DND-41 (cell line): ENCODE results near the gene MEN1.
A peak's percentile ranks its signal among the peaks of the same experiment; 100 is the strongest.

Experiments used
- ATAC-seq: fragments of 200-7000 bp; cut with Tn5 transposase; 3 replicates; pipeline ENCODE4 v1.9.1; 2021; ENCODE audit warnings: low read depth; ENCODE audit not compliant: insufficient read depth
- DNase-seq: peaks from one replicate; pipeline ENCODE4 v3.0.0-alpha.2; 2020
- H2AFZ ChIP-seq: 2 replicates; pipeline ENCODE4 v1.6.0; 2012; ENCODE audit warnings: low read depth, low read length
- H3K27ac ChIP-seq: 2 replicates; pipeline ENCODE4 v1.5.1; 2012; ENCODE audit warnings: low read length, inconsistent platforms
- H3K27me3 ChIP-seq: fragments of 200-600 bp; sonication (generic); 2 replicates; pipeline ENCODE4 v1.6.0; 2012; ENCODE audit warnings: low read length, mild to moderate bottlenecking, inconsistent platforms; ENCODE audit not compliant: insufficient read depth, poor library complexity
- H3K36me3 ChIP-seq: 2 replicates; pipeline ENCODE4 v1.5.1; 2012; ENCODE audit warnings: low read length, inconsistent platforms; ENCODE audit not compliant: insufficient read depth
- H3K4me1 ChIP-seq: 2 replicates; pipeline ENCODE4 v1.5.1; 2012; ENCODE audit warnings: mild to moderate bottlenecking, low read length; ENCODE audit not compliant: insufficient read depth
- H3K4me2 ChIP-seq: 2 replicates; pipeline ENCODE4 v1.6.0; 2012; ENCODE audit warnings: mild to moderate bottlenecking, moderate library complexity, low read length, inconsistent platforms; ENCODE audit not compliant: insufficient read depth
- H3K4me3 ChIP-seq, 2 experiments: fragments of 200-600 bp in 1 of 2; shearing (Covaris generic) in 1 of 2; 2 replicates each; pipeline ENCODE4 v1.5.1; 2012 to 2016; ENCODE audit warnings: inconsistent platforms in 2 of 2, low read length in 2 of 2, mild to moderate bottlenecking in 2 of 2, low read depth in 1 of 2, moderate library complexity in 1 of 2
- H3K79me2 ChIP-seq: 2 replicates; pipeline ENCODE4 v1.6.0; 2012; ENCODE audit warnings: low read length, inconsistent platforms; ENCODE audit not compliant: insufficient read depth
- H3K9ac ChIP-seq: 2 replicates; pipeline ENCODE4 v1.6.0; 2012; ENCODE audit warnings: low read depth, mild to moderate bottlenecking, inconsistent platforms, low read length, moderate library complexity
- H3K9me3 ChIP-seq: 2 replicates; pipeline ENCODE4 v1.5.1; 2012; ENCODE audit warnings: low read length, moderate library complexity, mild to moderate bottlenecking, inconsistent platforms; ENCODE audit not compliant: insufficient read depth, severe bottlenecking
- H4K20me1 ChIP-seq: 2 replicates; pipeline ENCODE4 v1.6.0; 2012; ENCODE audit warnings: low read length; ENCODE audit not compliant: insufficient read depth
- CTCF ChIP-seq: IDR thresholded peaks from 2 replicates; pipeline ENCODE4 v1.5.1; 2012; ENCODE audit warnings: borderline replicate concordance, low read length, moderate library complexity, mild to moderate bottlenecking; ENCODE audit not compliant: poor library complexity, severe bottlenecking; ENCODE audit errors: extremely low read depth
- EZH2 ChIP-seq: IDR thresholded peaks from 3 replicates; pipeline ENCODE4 v1.6.1; 2012; ENCODE audit warnings: borderline replicate concordance, low read depth, mild to moderate bottlenecking, moderate library complexity, low read length, inconsistent platforms; ENCODE audit not compliant: severe bottlenecking

Gene MEN1

GRCh38 chr11:64787526-64788320 is 22.6 kb downstream of the MEN1 start:
- Histone ChIP-seq H3K4me1 (no peaks in the 10 kb centered on the region), H4K20me1 (no peaks in the 10 kb centered on the region), H3K36me3 (no peaks in the 10 kb centered on the region), H3K9ac (no peak overlapping the region), H3K27ac (no peak overlapping the region), H2AFZ (no peak overlapping the region), H3K79me2 (no peaks in the 10 kb centered on the region), H3K4me3 (no peak overlapping the region), H3K27me3 (no peaks in the 10 kb centered on the region), H3K4me2 (no peak overlapping the region), H3K9me3 (no peaks in the 10 kb centered on the region)
- peak; percentile 40 for DNase-seq
- ATAC-seq, result peak; percentile 61
- TF ChIP-seq CTCF (peak; percentile 67), EZH2 (no peak)

GRCh38 chr11:64786308-64786707 is 24.0 kb downstream of the MEN1 start:
- TF ChIP-seq EZH2 (no peak), CTCF (no peak)
- H3K4me1 ChIP-seq, result no peaks in the 10 kb centered on the region
- no peak overlapping the region for H3K27ac ChIP-seq

GRCh38 chr11:64784813-64785581 is 25.4 kb downstream of the MEN1 start:
- Histone ChIP-seq H3K27me3 (no peaks in the 10 kb centered on the region), H4K20me1 (no peaks in the 10 kb centered on the region), H2AFZ (no peak overlapping the region), H3K4me3 (no peak overlapping the region), H3K4me1 (peaks cover under 1% of the 10 kb centered on the region), H3K36me3 (no peaks in the 10 kb centered on the region), H3K9me3 (no peaks in the 10 kb centered on the region), H3K9ac (no peak overlapping the region), H3K27ac (no peak overlapping the region), H3K4me2 (no peak overlapping the region), H3K79me2 (no peaks in the 10 kb centered on the region)
- ATAC-seq, result no peak
- TF ChIP-seq EZH2 (no peak), CTCF (no peak)
- no peak for DNase-seq

More at GRCh38 chr11:64786308-64786707, 24.0 kb downstream of the MEN1 start:
- no peak for ATAC-seq
- H3K36me3 ChIP-seq, result no peaks in the 10 kb centered on the region
- no peak for DNase-seq
- H3K27me3 ChIP-seq, result no peaks in the 10 kb centered on the region
- no peak overlapping the region for H3K4me2 ChIP-seq
- H3K9ac ChIP-seq, result no peak overlapping the region
- H2AFZ ChIP-seq, result no peak overlapping the region
- H3K4me3 ChIP-seq, result no peak overlapping the region
- H3K9me3 ChIP-seq, result no peaks in the 10 kb centered on the region
- H3K79me2 ChIP-seq, result no peaks in the 10 kb centered on the region
- no peaks in the 10 kb centered on the region for H4K20me1 ChIP-seq
